Measurements from ENCODE around the gene MRPL54. TPM values are rescaled to one million over a fixed set of nuclear protein-coding genes. Genes with fewer than 3 reads are reported as not detected.

Gene MRPL54
- total and polyA plus RNA-seq, 5 donors from 2014 or later = 98.0 to 208 (median 157) TPM

- Mint-ChIP-seq H3K27ac (no peak overlapping the region), H3K36me3 (peaks cover 8% of the 10 kb centered on the region), H3K4me3 (peak overlapping the region in 2 of 4 donors; percentile 76 to 81), H3K4me1 (peaks cover 0 to 14% (median 0%) of the 10 kb centered on the region in 4 donors), H3K9me3 (peaks cover 2 to 21% (median 7%) of the 10 kb centered on the region in 7 donors), H3K27me3 (peaks cover 23% of the 10 kb centered on the region)
- Histone ChIP-seq H3K36me3 (ENCODE audit: control insufficient read depth, insufficient read depth, low read length) (no peaks in the 10 kb centered on the region), H3K4me3 (ENCODE audit: low read depth, low read length) (no peak overlapping the region), H3K9me3 (ENCODE audit: control insufficient read depth in 2 of 2, low read length in 2 of 2) (peaks cover 11 to 20% of the 10 kb centered on the region in 2 experiments), H3K27me3 (ENCODE audit: control insufficient read depth, insufficient read depth, low read length) (no peaks in the 10 kb centered on the region), H3K4me1 (ENCODE audit: control insufficient read depth, insufficient read depth, low read length, poor library complexity, severe bottlenecking) (peaks cover 7% of the 10 kb centered on the region), H3K27ac (ENCODE audit: insufficient read depth, low read length, poor library complexity, severe bottlenecking) (no peak overlapping the region)
- no peak for ATAC-seq (ENCODE audit: low read depth in 2 of 2)
- no peak for DNase-seq
Measured at GRCh38 chr19:3784607-3785450, 22.3 kb downstream of the MRPL54 start.

- ATAC-seq (ENCODE audit: low read depth in 2 of 2) (peak in 1 of 2 donors; percentile 29), DNase-seq (no peak)
- no peak overlapping the region for H3K27ac ChIP-seq (ENCODE audit: insufficient read depth, low read length, poor library complexity, severe bottlenecking)
- H3K4me1 ChIP-seq (ENCODE audit: control insufficient read depth, insufficient read depth, low read length, poor library complexity, severe bottlenecking) = peaks cover 7% of the 10 kb centered on the region
- Mint-ChIP-seq H3K9me3 (peaks cover 4 to 21% (median 7%) of the 10 kb centered on the region in 7 donors), H3K4me1 (peaks cover 0 to 14% (median 2%) of the 10 kb centered on the region in 4 donors), H3K36me3 (peaks cover 9% of the 10 kb centered on the region), H3K27me3 (peaks cover 25% of the 10 kb centered on the region), H3K4me3 (peak overlapping the region in 2 of 4 donors; percentile 74 to 81), H3K27ac (no peak overlapping the region)
- H3K9me3 ChIP-seq (ENCODE audit: control insufficient read depth in 2 of 2, low read length in 2 of 2) = peaks cover 11 to 20% of the 10 kb centered on the region in 2 experiments
- no peaks in the 10 kb centered on the region for H3K36me3 ChIP-seq (ENCODE audit: control insufficient read depth, insufficient read depth, low read length)
- no peaks in the 10 kb centered on the region for H3K27me3 ChIP-seq (ENCODE audit: control insufficient read depth, insufficient read depth, low read length)
- H3K4me3 ChIP-seq (ENCODE audit: low read depth, low read length) = no peak overlapping the region
Measured at GRCh38 chr19:3785451-3785937, 23.0 kb downstream of the MRPL54 start.

GRCh38 chr19:3785938-3786824 lies 23.7 kb downstream of the MRPL54 start, which contains the start of gene MATK:
TSS of gene MATK (minus strand) at chr19:3786381. CDS start at chr19:3785135, 1,246 bp downstream.
- Mint-ChIP-seq H3K4me3 (peak within 1 kb of the TSS in 3 of 4 donors; percentile 7 to 81 (median 74)), H3K27ac (peak within 1 kb of the TSS in 1 of 3 donors; percentile 89), H3K9me3 (peaks cover 4 to 16% (median 4%) of the 10 kb centered on the region in 7 donors), H3K27me3 (peaks cover 28% of the 10 kb centered on the region), H3K36me3 (peaks cover 13% of the 10 kb centered on the region), H3K4me1 (peaks cover 0 to 14% (median 4%) of the 10 kb centered on the region in 4 donors)
- Histone ChIP-seq H3K4me3 (ENCODE audit: low read depth, low read length) (no peak within 1 kb of the TSS), H3K36me3 (ENCODE audit: control insufficient read depth, insufficient read depth, low read length) (no peaks in the 10 kb centered on the region), H3K27me3 (ENCODE audit: control insufficient read depth, insufficient read depth, low read length) (no peaks in the 10 kb centered on the region), H3K27ac (ENCODE audit: insufficient read depth, low read length, poor library complexity, severe bottlenecking) (no peak within 1 kb of the TSS), H3K4me1 (ENCODE audit: control insufficient read depth, insufficient read depth, low read length, poor library complexity, severe bottlenecking) (peaks cover 7% of the 10 kb centered on the region), H3K9me3 (ENCODE audit: control insufficient read depth in 2 of 2, low read length in 2 of 2) (peaks cover 10 to 22% of the 10 kb centered on the region in 2 experiments)
- no peak for DNase-seq
- peak in 1 of 2 donors; percentile 16 for ATAC-seq (ENCODE audit: low read depth in 2 of 2)

GRCh38 chr19:3788996-3789778 lies 26.7 kb downstream of the MRPL54 start:
- Histone ChIP-seq H3K27me3 (ENCODE audit: control insufficient read depth, insufficient read depth, low read length) (no peaks in the 10 kb centered on the region), H3K36me3 (ENCODE audit: control insufficient read depth, insufficient read depth, low read length) (no peaks in the 10 kb centered on the region), H3K9me3 (ENCODE audit: control insufficient read depth in 2 of 2, low read length in 2 of 2) (peaks cover 0 to 7% of the 10 kb centered on the region in 2 experiments), H3K27ac (ENCODE audit: insufficient read depth, low read length, poor library complexity, severe bottlenecking) (no peak overlapping the region), H3K4me1 (ENCODE audit: control insufficient read depth, insufficient read depth, low read length, poor library complexity, severe bottlenecking) (peaks cover 7% of the 10 kb centered on the region), H3K4me3 (ENCODE audit: low read depth, low read length) (no peak overlapping the region)
- peaks cover 28% of the 10 kb centered on the region for H3K27me3 Mint-ChIP-seq
- ATAC-seq (ENCODE audit: low read depth in 2 of 2) (no peak), DNase-seq (no peak)
- H3K9me3 Mint-ChIP-seq = peaks cover 0 to 2% (median 0%) of the 10 kb centered on the region in 7 donors
- peaks cover 4% of the 10 kb centered on the region for H3K36me3 Mint-ChIP-seq
- H3K27ac Mint-ChIP-seq = no peak overlapping the region
- peaks cover 0 to 12% (median 4%) of the 10 kb centered on the region in 4 donors for H3K4me1 Mint-ChIP-seq
- peak overlapping the region in 1 of 4 donors; percentile 73 for H3K4me3 Mint-ChIP-seq

GRCh38 chr19:3790209-3790734 lies 27.8 kb downstream of the MRPL54 start:
- DNase-seq (no peak), ATAC-seq (ENCODE audit: low read depth in 2 of 2) (no peak)
- no peaks in the 10 kb centered on the region for H3K27me3 ChIP-seq (ENCODE audit: control insufficient read depth, insufficient read depth, low read length)
- H3K36me3 ChIP-seq (ENCODE audit: control insufficient read depth, insufficient read depth, low read length) = no peaks in the 10 kb centered on the region
- Mint-ChIP-seq H3K4me1 (peaks cover 0 to 7% (median 4%) of the 10 kb centered on the region in 4 donors), H3K9me3 (peaks cover 0 to 5% (median 0%) of the 10 kb centered on the region in 7 donors), H3K36me3 (peaks cover 4% of the 10 kb centered on the region), H3K27ac (no peak overlapping the region), H3K4me3 (peak overlapping the region in 1 of 4 donors; percentile 66), H3K27me3 (peaks cover 23% of the 10 kb centered on the region)
- peaks cover 0 to 7% of the 10 kb centered on the region in 2 experiments for H3K9me3 ChIP-seq (ENCODE audit: control insufficient read depth in 2 of 2, low read length in 2 of 2)
- H3K4me3 ChIP-seq (ENCODE audit: low read depth, low read length) = no peak overlapping the region
- H3K27ac ChIP-seq (ENCODE audit: insufficient read depth, low read length, poor library complexity, severe bottlenecking) = no peak overlapping the region
- H3K4me1 ChIP-seq (ENCODE audit: control insufficient read depth, insufficient read depth, low read length, poor library complexity, severe bottlenecking) = peaks cover 4% of the 10 kb centered on the region

GRCh38 chr19:3790941-3791340 lies 28.5 kb downstream of the MRPL54 start:
- peaks cover 0 to 7% of the 10 kb centered on the region in 2 experiments for H3K9me3 ChIP-seq (ENCODE audit: control insufficient read depth in 2 of 2, low read length in 2 of 2)
- ATAC-seq (ENCODE audit: low read depth in 2 of 2) (no peak), DNase-seq (no peak)
- Mint-ChIP-seq H3K36me3 (peaks cover 4% of the 10 kb centered on the region), H3K9me3 (peaks cover 0 to 5% (median 0%) of the 10 kb centered on the region in 7 donors), H3K27me3 (peaks cover 23% of the 10 kb centered on the region), H3K4me1 (peaks cover 0 to 7% (median 2%) of the 10 kb centered on the region in 4 donors), H3K27ac (no peak overlapping the region), H3K4me3 (no peak overlapping the region)
- no peaks in the 10 kb centered on the region for H3K4me1 ChIP-seq (ENCODE audit: control insufficient read depth, insufficient read depth, low read length, poor library complexity, severe bottlenecking)
- no peaks in the 10 kb centered on the region for H3K27me3 ChIP-seq (ENCODE audit: control insufficient read depth, insufficient read depth, low read length)
- no peaks in the 10 kb centered on the region for H3K36me3 ChIP-seq (ENCODE audit: control insufficient read depth, insufficient read depth, low read length)
- H3K4me3 ChIP-seq (ENCODE audit: low read depth, low read length) = no peak overlapping the region
- H3K27ac ChIP-seq (ENCODE audit: insufficient read depth, low read length, poor library complexity, severe bottlenecking) = no peak overlapping the region

Measured in CD4-positive, CD25-positive, alpha-beta regulatory T cell (primary cell).